GM18858 (cell line): ENCODE data around the gene SLC13A3.

Source experiments
- ATAC-seq: cut with Tn5 transposase; IDR thresholded peaks from one replicate; pipeline ENCODE4 v1.9.1; 2021; ENCODE audit not compliant: unreplicated experiment

Gene SLC13A3

GRCh38 chr20:46606817-46607190 is 44.5 kb downstream of the SLC13A3 start:
- no peak for ATAC-seq

GRCh38 chr20:46605978-46606816 is 45.1 kb downstream of the SLC13A3 start:
- no peak for ATAC-seq

- ATAC-seq = no peak
These were observed 46.1 kb downstream of the SLC13A3 start for GRCh38 chr20:46605181-46605580.

GRCh38 chr20:46604551-46605133 is 46.6 kb downstream of the SLC13A3 start:
- ATAC-seq = no peak

- no peak for ATAC-seq
These were observed 48.8 kb downstream of the SLC13A3 start for GRCh38 chr20:46602429-46602828.

- ATAC-seq = no peak
These were observed 49.6 kb downstream of the SLC13A3 start for GRCh38 chr20:46601603-46602122.

- ATAC-seq = no peak
These were observed 50.9 kb downstream of the SLC13A3 start for GRCh38 chr20:46600286-46600752.

GRCh38 chr20:46599227-46599987 is 51.9 kb downstream of the SLC13A3 start:
- no peak for ATAC-seq

- no peak for ATAC-seq
These were observed 55.3 kb downstream of the SLC13A3 start for GRCh38 chr20:46595933-46596332.

- ATAC-seq = no peak
These were observed 56.5 kb downstream of the SLC13A3 start for GRCh38 chr20:46594725-46595124.

- ATAC-seq = no peak
These were observed 58.5 kb downstream of the SLC13A3 start for GRCh38 chr20:46592580-46593362.

GRCh38 chr20:46590443-46590842 is 60.8 kb downstream of the SLC13A3 start:
- no peak for ATAC-seq

GRCh38 chr20:46588532-46589511 is 62.4 kb downstream of the SLC13A3 start:
- no peak for ATAC-seq

GRCh38 chr20:46587986-46588385 is 63.3 kb downstream of the SLC13A3 start:
- ATAC-seq = no peak

GRCh38 chr20:46586724-46587123 is 64.5 kb downstream of the SLC13A3 start:
- ATAC-seq = no peak

- ATAC-seq = no peak
These were observed 66.8 kb downstream of the SLC13A3 start for GRCh38 chr20:46584508-46584907.

- no peak for ATAC-seq
These were observed 67.6 kb downstream of the SLC13A3 start for GRCh38 chr20:46583411-46584214.

GRCh38 chr20:46582648-46583047 is 68.6 kb downstream of the SLC13A3 start:
- ATAC-seq = no peak

GRCh38 chr20:46581391-46581790 is 69.9 kb downstream of the SLC13A3 start:
- ATAC-seq = no peak
